ENCODE results near the gene PATE4. TPM values are rescaled to one million over a fixed set of nuclear protein-coding genes. Genes with fewer than 3 reads are reported as not detected.

The PATE4 gene
- total RNA-seq, 1 donor from 2014 or later = not detected

DNA sequence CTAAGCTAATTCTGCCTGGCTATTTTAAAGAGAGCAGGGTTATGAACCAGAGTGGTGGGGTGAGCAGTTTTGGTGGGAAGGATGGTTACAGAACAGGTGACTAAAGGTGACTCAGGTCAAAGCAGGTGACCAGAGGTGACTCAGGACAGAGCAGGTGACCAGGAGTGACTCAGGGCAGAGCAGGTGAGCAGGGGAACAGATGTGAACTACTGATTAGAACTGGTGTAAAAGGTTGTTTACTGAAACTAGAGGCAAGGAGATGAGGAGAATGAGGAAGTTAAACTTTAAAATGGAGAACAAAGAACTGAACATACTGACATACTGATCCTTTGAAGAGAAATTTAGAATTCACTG, 39.0 kb downstream of the PATE4 start:
- H3K27ac ChIP-seq = no peak overlapping the region
- DNase-seq (ENCODE audit: extremely low spot score in 2 of 2) = no peak
- no peaks in the 10 kb centered on the region for H3K36me3 ChIP-seq
- H3K4me1 ChIP-seq = no peaks in the 10 kb centered on the region
- TF ChIP-seq POLR2A (IDR thresholded peaks at IDR 0.05) (no peak), POLR2AphosphoS5 (IDR thresholded peaks at IDR 0.05; ENCODE audit: insufficient read depth in 1 of 2, low read depth in 1 of 2) (no peak)
- no peaks in the 10 kb centered on the region for H3K27me3 ChIP-seq
- intact Hi-C loops (cut with DNase I) = no loop called here
- H3K4me3 ChIP-seq = no peak overlapping the region
- no peaks in the 10 kb centered on the region for H3K9me3 ChIP-seq

DNA sequence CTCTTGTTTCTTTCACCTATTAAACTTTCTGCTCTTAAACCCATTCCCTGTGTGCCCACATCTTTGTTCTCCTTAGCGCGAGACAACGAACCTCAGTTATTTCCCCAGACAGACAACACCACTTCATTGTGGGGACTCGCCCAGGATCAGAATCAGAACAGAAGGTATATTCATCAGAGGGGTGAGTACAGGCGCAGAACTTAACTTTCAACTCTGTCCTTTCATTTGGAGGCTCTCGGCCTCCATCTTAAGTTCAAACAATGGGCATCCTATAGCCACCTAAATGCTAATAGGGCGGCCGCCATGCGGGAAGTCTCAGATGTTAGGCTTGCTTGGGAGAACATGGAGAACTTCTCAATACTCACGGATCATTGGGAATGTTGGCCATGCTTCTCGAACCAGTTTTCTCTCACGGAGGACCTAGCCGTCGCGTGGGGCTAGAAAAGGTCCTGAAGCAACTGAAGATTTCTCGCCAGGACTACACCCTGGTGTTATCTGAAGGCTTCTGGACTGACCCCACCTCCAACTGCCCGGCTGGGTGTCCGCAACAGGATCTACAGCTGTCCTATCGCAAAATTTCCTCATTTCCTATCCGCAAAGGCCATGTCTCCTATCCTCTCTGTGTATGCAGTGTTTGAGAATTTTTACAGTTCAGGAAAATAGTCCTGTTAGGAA, 40.9 kb downstream of the PATE4 start:
- Histone ChIP-seq H3K4me1 (no peaks in the 10 kb centered on the region), H3K27ac (no peak overlapping the region), H3K27me3 (no peaks in the 10 kb centered on the region), H3K4me3 (no peak overlapping the region), H3K9me3 (no peaks in the 10 kb centered on the region), H3K36me3 (no peaks in the 10 kb centered on the region)
- TF ChIP-seq, protein P1, sequence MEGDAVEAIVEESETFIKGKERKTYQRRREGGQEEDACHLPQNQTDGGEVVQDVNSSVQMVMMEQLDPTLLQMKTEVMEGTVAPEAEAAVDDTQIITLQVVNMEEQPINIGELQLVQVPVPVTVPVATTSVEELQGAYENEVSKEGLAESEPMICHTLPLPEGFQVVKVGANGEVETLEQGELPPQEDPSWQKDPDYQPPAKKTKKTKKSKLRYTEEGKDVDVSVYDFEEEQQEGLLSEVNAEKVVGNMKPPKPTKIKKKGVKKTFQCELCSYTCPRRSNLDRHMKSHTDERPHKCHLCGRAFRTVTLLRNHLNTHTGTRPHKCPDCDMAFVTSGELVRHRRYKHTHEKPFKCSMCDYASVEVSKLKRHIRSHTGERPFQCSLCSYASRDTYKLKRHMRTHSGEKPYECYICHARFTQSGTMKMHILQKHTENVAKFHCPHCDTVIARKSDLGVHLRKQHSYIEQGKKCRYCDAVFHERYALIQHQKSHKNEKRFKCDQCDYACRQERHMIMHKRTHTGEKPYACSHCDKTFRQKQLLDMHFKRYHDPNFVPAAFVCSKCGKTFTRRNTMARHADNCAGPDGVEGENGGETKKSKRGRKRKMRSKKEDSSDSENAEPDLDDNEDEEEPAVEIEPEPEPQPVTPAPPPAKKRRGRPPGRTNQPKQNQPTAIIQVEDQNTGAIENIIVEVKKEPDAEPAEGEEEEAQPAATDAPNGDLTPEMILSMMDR (IDR thresholded peaks at IDR 0.05) = no peak
- TF ChIP-seq POLR2A (IDR thresholded peaks at IDR 0.05) = no peak
- no peak for TF ChIP-seq POLR2AphosphoS5 (IDR thresholded peaks at IDR 0.05; ENCODE audit: insufficient read depth in 1 of 2, low read depth in 1 of 2)
- no peak for DNase-seq (ENCODE audit: extremely low spot score in 2 of 2)
- intact Hi-C loops (cut with DNase I) = no loop called here

DNA sequence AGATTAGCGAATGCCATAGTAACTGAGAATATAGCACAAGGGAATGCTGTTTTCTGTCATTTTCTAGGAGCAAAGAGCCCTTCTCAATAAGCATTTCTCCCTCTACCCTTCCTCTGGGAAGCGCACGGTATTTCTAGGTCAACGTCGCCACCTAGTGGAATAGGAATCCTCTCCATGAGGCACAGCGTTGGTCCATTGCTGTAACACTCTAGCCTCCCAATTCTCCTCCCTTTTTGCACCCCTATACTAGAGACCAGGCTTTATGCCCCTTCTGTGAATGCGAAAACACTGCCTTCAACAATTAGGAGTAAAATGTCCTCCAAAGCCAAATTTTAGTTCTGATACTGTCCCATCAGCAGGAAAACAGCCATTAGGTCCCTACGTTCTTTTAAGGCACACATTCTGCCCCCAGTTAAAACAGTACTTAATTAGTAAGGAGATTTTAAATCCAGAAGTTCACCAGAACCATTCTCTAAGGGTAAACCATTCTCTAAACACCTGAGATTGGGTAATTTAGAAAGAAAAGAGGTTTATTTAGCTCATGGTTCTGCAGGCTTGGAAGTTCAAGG, 41.5 kb downstream of the PATE4 start:
- intact Hi-C loops (cut with DNase I) = no loop called here
- H3K4me1 ChIP-seq = no peaks in the 10 kb centered on the region
- H3K4me3 ChIP-seq = no peak overlapping the region
- TF ChIP-seq POLR2A (IDR thresholded peaks at IDR 0.05) (no peak), POLR2AphosphoS5 (IDR thresholded peaks at IDR 0.05; ENCODE audit: insufficient read depth in 1 of 2, low read depth in 1 of 2) (no peak)
- TF ChIP-seq, protein P1 (IDR thresholded peaks at IDR 0.05) = peak; percentile 30 to 53 (median 49)
- no peaks in the 10 kb centered on the region for H3K27me3 ChIP-seq
- no peak overlapping the region for H3K27ac ChIP-seq
- no peak for DNase-seq (ENCODE audit: extremely low spot score in 2 of 2)
- no peaks in the 10 kb centered on the region for H3K9me3 ChIP-seq
- H3K36me3 ChIP-seq = no peaks in the 10 kb centered on the region

DNA sequence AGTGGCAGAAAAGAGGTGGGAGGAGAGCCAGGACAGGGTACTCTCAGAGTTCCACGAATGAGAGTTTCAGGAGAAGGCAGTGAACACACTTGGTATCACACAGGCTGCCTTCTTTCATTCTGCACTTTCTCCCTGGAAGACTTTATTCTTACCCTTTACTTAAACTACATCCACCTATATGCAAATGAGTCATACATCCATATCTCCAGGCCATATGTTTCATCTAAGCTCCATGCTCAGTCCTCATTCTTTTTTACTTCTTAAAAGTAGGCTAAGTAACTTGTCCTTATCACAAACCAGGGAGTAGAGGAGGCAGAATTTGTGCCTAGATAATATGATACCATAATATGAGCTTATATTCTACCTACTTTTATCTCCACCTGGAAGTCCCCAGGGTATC, 48.2 kb downstream of the PATE4 start:
- Histone ChIP-seq H3K27me3 (no peaks in the 10 kb centered on the region), H3K4me1 (peaks cover under 1% of the 10 kb centered on the region), H3K36me3 (no peaks in the 10 kb centered on the region), H3K4me3 (no peak overlapping the region), H3K27ac (no peak overlapping the region), H3K9me3 (no peaks in the 10 kb centered on the region)
- no peak for TF ChIP-seq POLR2AphosphoS5 (IDR thresholded peaks at IDR 0.05; ENCODE audit: insufficient read depth in 1 of 2, low read depth in 1 of 2)
- no peak for TF ChIP-seq POLR2A (IDR thresholded peaks at IDR 0.05)
- TF ChIP-seq, protein P1 (IDR thresholded peaks at IDR 0.05) = no peak
- DNase-seq (ENCODE audit: extremely low spot score in 2 of 2) = no peak
- intact Hi-C loops (cut with DNase I) = no loop called here

DNA sequence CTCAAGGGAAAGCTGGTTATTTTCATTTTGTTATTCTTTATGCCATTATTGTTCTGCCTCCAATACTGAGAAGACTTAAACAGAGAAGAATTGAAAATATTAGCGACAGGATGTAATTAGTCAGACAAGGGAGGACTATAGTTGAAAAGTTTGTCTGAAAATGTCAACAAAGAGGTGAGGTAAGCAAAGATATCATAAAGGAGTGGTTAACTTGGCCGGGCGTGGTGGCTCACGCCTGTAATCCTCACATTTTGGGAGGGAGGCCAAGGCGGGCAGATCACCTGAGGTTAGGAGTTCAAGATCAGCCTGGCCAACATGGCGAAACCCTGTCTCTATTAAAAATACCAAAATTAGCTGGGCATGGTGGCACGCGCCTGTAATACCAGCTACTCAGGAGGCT, 50.3 kb downstream of the PATE4 start:
- intact Hi-C loops (cut with DNase I) = no loop called here
- Histone ChIP-seq H3K4me1 (peaks cover 14% of the 10 kb centered on the region), H3K27ac (no peak overlapping the region), H3K4me3 (no peak overlapping the region), H3K9me3 (no peaks in the 10 kb centered on the region), H3K27me3 (no peaks in the 10 kb centered on the region), H3K36me3 (no peaks in the 10 kb centered on the region)
- no peak for DNase-seq (ENCODE audit: extremely low spot score in 2 of 2)
- TF ChIP-seq POLR2AphosphoS5 (IDR thresholded peaks at IDR 0.05; ENCODE audit: insufficient read depth in 1 of 2, low read depth in 1 of 2) (no peak), POLR2A (IDR thresholded peaks at IDR 0.05) (no peak)
- TF ChIP-seq, protein P1 (IDR thresholded peaks at IDR 0.05) = no peak
